Stimulated activated CD4-positive, alpha-beta T cell treated with anti-CD3 and anti-CD28 coated beads, TNF-alpha, amount 100 ng/mL, for 24 hours (primary cell): ENCODE measurements around the gene PPFIA1.

ENCODE experiments used
- DNase-seq, 3 experiments: peaks; one replicate each; pipeline ENCODE4 v3.0.0-alpha.2; 2020; ENCODE audit warnings: low read depth in 3 of 3

Gene PPFIA1

DNA sequence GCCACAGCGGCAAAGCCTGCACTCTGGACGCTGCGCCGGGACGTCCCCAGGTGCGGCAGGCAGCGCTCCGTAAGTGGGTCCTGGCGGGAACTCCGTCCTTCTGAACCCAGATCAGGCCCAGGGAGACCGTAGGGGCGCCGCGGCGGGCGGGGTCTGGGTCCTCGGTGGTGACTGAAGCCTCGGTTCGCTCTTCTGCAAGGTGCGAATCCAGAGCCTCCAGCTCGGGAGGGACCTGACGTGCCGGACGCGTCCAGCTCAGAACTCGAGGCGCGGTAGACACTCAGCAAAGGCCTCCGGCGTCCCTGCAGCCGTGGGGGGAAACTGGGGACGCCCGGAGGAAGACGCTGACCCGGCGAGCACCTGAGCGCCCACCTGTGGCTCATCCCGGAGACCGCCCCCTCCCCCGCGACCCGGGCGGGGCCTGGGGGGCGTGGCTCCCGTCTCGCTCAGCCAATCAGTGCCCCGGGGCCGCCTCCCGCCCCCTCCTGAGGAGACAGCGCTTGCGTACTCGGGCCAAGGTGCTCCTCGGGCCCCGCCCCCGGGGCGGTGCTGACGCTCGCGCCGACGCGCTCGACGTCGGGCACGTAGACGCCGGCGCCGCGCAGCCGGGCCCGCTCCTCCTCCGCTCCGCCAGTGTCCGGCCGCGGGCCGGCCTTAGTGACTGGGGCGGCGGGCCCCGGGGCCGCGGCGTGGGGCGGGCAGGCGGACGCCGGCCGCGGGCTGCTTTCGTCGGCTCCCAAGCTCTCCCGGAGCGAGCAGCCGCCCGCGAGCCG is at the start of gene PPFIA1:
Gene PPFIA1, plus strand, starts transcription at position 587 of the 773 bp plus-strand sequence. CDS start 1,483 bp downstream, outside the sequence.
- peak; percentile 88 to 93 (median 91) for DNase-seq

GRCh38 chr11:70220920-70221319 is 49.6 kb upstream of the PPFIA1 start:
- DNase-seq = no peak

- DNase-seq = no peak
Observed at GRCh38 chr11:70225681-70226177, 44.8 kb upstream of the PPFIA1 start.

DNA sequence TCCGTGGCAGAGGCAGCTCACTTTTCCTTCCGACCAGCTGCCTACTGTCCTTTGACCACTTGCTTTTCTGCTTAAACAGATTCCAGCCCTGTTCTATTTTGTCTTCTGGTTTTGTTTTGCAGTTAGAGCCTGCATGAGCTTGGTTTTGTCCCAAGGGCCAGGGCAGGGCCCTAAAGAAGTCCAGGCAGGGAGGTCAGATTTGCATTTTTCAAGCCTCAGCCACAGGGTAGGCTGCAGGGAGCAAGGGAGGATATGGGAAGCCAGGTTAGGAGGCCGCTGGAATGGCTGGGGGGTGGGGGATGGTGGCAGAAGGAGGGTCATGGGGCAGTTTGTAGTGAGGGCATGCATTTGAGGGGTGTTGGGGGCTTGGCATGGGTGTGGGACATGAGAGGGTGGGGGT is 44.3 kb upstream of the PPFIA1 start:
- DNase-seq = no peak

GRCh38 chr11:70226967-70227366 is 43.5 kb upstream of the PPFIA1 start:
- DNase-seq = no peak

DNA sequence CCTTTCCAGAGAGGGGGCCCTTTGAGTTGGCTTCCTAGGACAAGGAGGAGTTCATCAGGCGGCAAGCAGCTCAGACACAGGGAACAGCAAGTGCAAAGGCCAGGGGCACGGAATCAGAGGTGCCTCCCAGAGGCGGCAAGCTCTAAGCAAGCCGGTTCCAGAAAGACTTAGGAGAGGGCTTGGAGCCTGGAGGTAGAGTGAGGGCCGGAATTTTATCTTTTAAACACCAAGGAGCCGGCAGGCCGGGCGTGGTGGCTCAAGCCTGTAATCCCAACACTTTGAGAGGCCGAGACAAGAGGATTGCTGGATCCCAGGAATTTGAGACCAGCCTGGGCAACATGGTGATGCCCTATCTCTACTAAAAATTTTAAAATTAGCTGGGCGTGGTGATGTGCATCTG is 40.8 kb upstream of the PPFIA1 start:
- no peak for DNase-seq

DNA sequence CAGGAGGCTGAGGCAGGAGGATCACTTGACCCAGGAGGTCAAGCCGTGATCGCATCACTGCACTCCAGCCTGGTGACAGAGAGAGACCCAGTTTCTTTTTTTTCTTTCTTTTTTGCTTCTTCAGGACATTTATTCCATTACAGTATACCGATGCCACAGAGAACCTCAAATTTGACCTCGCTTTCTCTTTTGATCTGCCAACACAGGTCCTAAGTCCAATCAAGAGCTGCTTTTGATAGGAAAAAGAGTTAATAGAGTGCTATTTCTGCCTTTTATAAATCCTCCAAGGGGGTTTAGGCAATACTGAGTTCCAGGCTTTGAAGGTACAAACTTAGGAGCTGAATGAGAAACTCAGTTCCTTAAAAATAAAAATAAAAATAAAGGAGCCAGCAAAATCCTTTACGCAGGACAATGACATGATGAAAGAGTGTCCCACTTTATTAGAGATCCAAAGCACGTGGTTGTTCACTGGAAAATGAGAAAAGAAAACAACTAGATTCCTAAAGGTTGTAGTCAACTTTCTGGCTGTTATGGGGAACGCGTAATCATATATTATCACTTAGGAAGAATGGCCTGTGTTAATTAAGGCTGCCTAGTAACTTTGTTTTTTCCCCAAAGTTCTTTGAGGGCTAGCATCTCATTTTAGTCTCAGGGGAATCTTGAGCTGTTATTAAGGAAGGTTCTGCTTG is 40.2 kb upstream of the PPFIA1 start:
- DNase-seq = no peak

DNA sequence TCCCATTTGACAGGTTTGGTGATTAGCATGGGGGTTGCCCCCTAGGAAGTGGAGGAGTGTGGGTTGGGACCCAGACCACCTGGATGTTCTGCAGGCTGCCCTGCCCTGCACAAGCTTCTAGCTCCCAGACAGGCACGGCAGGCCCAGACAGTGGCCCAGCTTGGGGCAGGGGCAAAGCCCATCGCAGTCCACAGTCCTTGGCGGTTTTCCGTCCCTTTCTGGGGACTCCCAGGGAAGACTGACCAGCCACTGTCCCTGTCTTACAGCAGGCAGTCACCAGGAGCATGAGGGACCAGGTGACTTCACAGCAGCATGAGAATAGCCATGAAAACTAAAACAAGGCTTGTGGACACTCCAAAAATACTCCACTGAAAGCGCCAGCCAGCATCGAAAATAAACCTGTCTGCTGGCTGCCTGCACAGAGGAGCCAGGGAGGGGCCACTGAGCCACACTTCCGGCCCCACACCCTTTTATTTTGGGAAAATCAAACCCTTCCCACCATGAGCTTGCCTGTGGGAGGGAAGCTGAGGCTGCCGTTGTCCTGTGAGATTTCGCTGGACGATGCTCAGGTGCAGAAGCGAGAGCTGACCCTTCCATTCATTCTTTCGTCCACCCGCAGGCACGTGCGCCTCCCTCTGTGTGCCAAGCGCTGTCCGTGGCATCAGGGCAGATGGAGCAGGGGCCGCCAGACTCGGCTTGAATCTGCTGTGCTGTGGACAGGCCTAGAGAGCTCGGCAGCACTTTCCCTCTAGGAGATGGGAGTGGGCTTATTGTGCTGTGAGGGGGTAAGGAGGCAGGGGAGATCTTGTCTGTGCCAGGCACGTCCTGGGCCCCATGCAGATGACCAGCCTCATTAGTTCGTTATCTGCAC is 39.4 kb upstream of the PPFIA1 start:
- no peak for DNase-seq

GRCh38 chr11:70233034-70233433 is 37.5 kb upstream of the PPFIA1 start:
- no peak for DNase-seq

GRCh38 chr11:70233511-70233934 is 37.0 kb upstream of the PPFIA1 start:
- no peak for DNase-seq

GRCh38 chr11:70233962-70234361 is 36.5 kb upstream of the PPFIA1 start:
- no peak for DNase-seq

GRCh38 chr11:70240337-70240736 is 30.2 kb upstream of the PPFIA1 start:
- no peak for DNase-seq

- DNase-seq = no peak
Observed at GRCh38 chr11:70241709-70242108, 28.8 kb upstream of the PPFIA1 start.

DNA sequence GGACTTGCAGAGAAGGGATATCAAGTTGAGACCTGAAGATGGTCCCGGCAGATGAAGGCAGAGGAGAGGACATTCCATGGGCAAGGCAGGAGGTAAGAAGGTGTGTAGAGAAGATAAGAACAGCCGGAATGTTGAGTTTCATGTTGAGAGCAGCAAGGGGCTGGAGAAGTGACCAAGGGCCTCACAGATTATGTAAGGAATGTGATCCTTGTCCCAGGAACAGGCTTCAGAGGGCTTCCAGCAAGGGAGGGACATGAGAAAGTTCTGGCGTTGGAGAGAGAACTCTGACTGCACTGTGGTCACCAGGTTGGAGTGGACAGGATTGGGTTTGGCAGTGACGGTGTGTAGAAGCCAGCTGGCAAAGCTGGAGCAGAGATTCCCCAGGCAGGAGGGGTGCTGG is 27.6 kb upstream of the PPFIA1 start:
- DNase-seq = no peak

GRCh38 chr11:70243912-70244652 is 26.4 kb upstream of the PPFIA1 start:
- no peak for DNase-seq

DNA sequence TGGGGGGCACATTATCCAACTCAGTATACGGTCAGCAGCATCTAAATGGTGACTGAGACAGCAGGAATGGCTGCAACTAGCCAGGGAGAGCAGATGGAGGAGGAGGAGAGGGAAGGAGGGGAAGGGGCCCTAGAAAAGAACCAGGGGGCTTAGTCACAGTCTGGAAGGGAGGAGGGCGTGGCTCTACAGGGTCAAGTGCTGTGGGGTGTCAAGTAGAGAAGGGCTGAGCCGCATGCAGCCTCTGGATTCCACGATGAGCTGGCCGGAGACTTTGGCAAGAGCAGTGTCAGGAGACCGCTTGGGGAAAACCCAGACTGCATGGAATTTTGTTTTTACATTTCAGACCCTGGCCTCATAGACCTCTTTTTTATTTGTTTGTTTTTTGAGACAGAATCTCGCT is 25.8 kb upstream of the PPFIA1 start:
- DNase-seq = no peak

GRCh38 chr11:70246196-70246595 is 24.3 kb upstream of the PPFIA1 start:
- no peak for DNase-seq

DNA sequence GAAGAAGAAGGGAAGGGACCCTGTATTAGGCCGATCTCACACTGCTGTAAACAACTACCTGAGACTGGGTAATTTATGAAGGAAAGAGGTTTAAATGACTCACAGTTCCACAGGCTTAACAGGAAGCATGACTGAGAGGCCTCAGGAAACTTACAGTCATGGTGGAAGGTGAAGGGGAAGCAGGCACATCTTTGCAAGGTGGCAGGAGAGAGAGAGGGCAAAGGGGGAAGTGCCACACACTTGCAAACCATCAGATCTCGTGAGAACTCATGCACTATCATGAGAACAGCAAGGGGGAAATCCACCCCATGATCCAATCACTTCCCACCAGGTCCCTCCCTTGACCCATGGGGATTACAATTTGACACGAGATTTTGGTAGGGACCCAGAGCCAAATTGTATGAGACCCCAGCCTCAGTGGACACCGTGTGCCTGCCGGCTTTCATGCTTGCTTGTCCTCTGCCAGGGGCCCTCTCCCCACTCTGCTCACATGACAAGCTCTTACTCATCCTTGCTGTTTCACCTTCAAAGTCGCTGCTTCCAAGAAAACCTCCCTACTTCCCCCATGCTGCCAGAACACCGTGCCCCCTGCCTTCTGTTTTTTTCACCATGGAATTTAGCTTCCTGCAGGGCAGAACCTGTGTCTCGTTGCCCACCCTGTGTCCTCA is 23.3 kb upstream of the PPFIA1 start:
- DNase-seq = no peak

- DNase-seq = no peak
Observed at GRCh38 chr11:70247710-70248072, 22.8 kb upstream of the PPFIA1 start.

DNA sequence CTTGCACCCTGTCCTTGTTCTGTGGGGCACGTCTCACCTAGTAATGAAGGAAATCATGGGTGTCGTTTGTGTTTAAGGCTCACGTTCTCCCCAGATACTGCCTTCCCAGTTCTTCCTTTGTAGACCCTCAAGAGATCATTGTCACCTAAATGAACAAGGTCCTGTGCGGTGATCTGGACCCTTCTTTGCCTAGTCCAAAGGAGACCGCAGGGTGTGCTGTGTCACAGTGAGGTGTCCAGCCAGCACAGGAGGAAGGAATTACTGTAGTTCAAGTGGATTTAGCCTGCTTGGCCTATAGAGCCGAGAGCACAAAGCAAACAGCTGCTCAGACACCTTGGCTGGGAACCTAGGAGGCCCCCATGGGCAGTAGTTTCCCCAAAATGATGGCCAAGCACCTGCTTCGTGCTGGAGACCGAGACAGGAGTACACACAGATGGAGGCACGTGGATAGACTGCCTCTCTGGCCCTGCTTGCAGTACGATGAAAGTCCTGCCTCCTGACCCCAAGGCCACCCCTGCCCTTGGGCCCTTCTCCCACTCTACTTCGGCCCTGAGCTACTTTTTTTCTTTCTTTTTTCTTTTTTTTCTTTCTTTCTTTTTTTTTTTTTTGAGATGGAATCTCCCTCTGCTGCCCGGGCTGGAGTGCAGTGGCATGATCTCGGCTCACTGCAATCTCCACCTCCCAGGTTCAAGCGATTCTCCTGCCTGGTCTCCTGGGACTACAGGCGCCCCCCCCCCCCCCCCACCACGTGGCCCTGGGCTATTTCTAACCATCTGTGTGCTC is 19.4 kb upstream of the PPFIA1 start:
- no peak for DNase-seq
